T-helper 2 cell treated with Interferon-gamma antibody and Interleukin-4, amounts not matched to agents 100 ng/mL and 5 ng/mL, for 36 hours (primary cell): ENCODE results near the gene TCTN3. TPM values are rescaled to one million over a fixed set of nuclear protein-coding genes. Genes with fewer than 3 reads are reported as not detected.
"Not testable (repeated sequence)": the region's sequence is repeated elsewhere in the genome, so short reads cannot be mapped to it uniquely, and the experiment has no call there.

ENCODE experiments used
- intact Hi-C: fragments of 100-400 bp; cut with micrococcal nuclease; formaldehyde crosslinking; loops from one replicate; pipeline ENCODE4 v1.15.1; 2023
- total RNA-seq: library from RNA; stranded (reverse); gene quantifications from 2 replicates; pipeline ENCODE4 v1.2.3, GENCODE V29; 2022

Gene TCTN3
- total RNA-seq, 1 donor from 2014 or later: 41.3 TPM

DNA sequence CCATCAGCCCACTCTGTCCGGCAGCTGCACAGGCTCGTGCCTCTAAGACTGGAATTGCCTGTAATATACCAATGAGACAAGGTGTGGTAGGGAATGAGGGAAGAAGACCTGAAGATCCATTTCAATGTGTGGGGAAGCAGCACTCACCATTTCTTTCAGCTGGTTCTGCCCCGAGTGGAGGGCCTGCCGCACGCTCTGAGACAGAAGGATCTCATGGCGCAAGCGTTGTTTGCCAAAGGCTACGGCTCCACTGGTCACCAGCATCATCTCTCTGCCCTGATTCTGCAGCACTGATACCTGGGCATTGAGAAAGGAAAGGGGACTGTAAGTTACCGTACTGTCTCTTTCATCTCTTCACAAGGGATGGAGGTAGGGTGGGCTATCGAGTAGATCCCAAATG, 56.6 kb downstream of the TCTN3 start:
- intact Hi-C loops: no loop called here

DNA sequence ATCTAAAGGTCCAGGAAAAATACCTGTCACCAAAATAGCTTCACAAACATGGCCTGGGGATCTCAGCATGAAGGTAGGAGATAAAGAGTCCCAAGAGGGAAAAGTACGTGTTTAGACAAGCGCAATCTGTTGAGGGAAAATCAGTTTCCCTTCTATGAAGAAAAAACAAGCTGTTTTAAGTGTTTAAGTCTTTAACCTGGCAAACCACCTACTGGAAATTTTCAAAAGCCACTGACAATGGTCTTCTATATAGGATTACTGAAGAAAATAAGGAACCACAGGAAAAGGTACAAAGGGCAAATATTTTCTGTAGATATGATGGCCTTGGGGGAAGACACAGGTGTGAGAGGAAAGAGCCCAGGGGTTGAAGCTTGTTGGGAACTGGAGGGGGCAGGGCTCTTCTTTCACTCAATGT, 58.4 kb downstream of the TCTN3 start:
- intact Hi-C loops: no loop called here

DNA sequence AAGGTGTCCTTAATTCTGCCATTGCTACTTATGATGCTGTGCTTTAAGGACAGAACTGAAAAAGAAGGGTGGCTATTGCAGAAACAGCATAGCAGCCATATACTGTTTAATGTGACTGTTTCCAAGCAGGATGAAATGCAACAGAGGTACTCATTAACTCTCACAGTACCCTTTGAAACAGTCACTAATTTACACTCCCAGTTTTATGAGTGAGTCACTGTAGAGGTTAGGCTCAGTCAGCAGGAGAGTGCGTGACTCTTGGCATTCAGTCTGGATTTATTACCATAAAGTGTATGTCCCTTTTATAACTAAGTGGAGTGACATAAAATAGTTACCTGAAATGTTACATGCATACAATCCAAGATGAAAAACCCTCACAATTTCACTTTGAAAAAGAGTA, 64.9 kb downstream of the TCTN3 start:
- intact Hi-C loops: no loop called here

DNA sequence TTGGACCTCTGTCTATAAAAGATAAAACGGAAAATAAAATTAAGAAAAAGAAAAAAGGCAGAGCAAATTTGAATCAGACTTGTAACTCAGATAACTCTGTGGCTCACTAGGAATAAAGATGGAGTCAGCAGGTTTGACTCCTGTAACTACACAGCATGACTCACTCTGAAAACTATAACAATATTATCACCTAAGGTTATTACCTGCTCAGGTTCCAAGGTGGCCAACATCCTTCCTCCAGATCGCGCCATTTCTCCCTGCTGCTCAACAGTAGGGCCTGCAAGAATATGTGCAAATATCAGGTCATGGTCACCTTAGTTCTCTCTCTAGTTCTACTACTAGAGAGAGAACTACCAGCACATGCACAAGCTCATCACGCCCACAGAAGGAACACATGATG, 67.2 kb downstream of the TCTN3 start:
- intact Hi-C loops: no loop called here

DNA sequence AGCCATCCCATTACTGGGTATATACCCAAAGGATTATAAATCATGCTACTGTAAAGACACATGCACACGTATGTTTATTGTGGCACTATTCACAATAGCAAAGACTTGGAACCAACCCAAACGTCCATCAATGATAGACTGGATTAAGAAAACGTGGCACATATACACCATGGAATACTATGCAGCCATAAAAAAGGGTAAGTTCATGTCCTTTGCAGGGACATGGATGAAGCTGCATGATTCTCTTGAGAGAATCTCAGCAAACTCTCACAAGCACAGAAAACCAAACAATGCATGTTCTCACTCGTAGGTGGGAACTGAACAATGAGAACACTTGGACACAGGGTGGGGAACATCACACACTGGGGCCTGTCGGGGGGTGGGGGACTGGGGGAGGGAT, 73.3 kb downstream of the TCTN3 start:
- intact Hi-C loops: not testable (repeated sequence)

DNA sequence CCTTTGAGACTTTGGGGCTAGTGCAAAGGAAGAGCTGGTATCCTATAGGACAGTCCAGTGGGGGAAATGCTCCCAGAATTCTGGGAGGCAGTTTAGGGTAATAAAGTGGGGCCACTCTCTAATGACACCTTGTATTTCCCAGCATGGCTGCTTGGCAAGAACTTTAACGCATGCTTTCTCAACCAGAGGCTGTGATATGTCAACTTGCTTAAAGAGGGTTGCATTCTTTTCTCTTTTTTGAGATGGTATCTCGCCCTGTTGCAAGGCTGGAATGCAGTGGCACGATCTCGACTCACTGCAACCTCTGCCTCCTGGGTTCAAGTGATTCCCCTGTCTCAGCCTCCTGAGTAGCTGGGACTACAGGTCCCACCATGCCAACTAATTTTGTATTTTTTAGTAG, 75.6 kb downstream of the TCTN3 start:
- intact Hi-C loops: no loop called here

DNA sequence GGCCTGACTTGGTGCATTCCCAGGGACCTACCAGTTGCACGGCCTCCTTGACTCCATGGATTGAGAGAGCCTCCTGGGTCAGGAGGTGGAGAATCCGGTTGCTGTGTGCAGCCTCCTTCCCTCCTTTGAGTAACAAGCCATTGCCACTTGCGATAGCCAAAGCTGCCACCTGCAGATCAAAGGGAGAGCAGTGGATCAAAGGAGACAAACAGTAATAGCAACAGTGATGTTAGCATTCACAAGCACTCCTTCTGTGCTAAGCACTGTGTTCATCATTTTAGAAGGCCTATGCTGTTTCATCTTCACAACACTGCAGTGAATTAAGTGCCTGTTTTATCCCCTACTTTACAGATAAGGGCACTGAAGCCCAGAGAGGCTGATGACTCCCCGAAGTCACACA, 77.3 kb downstream of the TCTN3 start:
- intact Hi-C loops: no loop called here

Other genes with a start within 250 kb of the TCTN3 start
- gene SORBS1, start 132.6 kb downstream of the TCTN3 start, total RNA-seq: 0.91 and 1.1 TPM in 2 replicates
- 83.8 and 88.0 TPM in 2 replicates for gene ALDH18A1, start 37.2 kb downstream of the TCTN3 start, total RNA-seq
- gene ENTPD1, start 62.2 kb upstream of the TCTN3 start, total RNA-seq: 16.8 and 20.4 TPM in 2 replicates
- 0.45 and 0.64 TPM in 2 replicates for gene CC2D2B, start 214.0 kb upstream of the TCTN3 start, total RNA-seq